ENCODE measurements around the gene GPR146.

DNA sequence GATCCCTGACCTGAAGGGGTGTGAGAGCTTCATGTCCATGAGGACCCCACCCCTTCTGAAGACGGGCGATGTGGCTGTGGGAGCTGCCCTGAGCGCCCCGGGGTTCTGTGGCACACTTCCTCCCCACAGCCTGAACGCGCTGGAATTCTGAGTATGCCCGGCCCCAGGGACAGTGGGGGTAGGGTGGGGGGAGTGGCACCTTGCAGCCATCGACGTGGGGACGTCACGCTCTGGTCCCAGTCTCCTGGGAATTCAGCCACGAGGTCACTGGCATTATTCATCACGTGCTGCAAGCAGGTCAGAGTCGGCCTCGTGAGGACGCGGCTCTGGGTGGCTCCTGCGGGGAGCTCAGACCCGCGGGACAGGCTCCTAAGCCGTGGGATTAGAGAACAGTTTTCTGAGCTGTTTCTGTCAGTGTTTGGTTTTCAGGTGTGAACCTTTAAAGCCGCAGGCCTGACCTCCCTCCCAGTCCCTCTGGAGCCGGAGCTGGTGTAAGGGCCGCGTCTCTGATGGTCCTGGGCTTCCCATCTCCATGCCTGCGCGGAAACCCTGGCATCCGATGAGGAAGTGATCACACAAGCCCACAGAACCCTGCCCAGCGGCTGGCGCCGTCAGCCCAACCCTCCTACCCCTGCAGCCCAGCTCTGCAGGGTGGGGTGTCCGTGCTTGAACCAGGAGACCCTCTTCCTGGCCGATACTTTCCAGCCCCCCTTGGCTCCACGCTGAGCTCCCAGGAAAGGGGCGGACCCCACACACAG is 16.1 kb downstream of the GPR146 start:
- TF ChIP-seq, protein P1, sequence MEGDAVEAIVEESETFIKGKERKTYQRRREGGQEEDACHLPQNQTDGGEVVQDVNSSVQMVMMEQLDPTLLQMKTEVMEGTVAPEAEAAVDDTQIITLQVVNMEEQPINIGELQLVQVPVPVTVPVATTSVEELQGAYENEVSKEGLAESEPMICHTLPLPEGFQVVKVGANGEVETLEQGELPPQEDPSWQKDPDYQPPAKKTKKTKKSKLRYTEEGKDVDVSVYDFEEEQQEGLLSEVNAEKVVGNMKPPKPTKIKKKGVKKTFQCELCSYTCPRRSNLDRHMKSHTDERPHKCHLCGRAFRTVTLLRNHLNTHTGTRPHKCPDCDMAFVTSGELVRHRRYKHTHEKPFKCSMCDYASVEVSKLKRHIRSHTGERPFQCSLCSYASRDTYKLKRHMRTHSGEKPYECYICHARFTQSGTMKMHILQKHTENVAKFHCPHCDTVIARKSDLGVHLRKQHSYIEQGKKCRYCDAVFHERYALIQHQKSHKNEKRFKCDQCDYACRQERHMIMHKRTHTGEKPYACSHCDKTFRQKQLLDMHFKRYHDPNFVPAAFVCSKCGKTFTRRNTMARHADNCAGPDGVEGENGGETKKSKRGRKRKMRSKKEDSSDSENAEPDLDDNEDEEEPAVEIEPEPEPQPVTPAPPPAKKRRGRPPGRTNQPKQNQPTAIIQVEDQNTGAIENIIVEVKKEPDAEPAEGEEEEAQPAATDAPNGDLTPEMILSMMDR (IDR thresholded peaks at IDR 0.05): no peak
- peak; percentile 2 to 11 for TF ChIP-seq POLR2AphosphoS5 (IDR thresholded peaks at IDR 0.05)
- TF ChIP-seq POLR2A (IDR thresholded peaks at IDR 0.05; ENCODE audit: low read depth): no peak

Data from esophagus muscularis mucosa (tissue), 3 donors.